HepG2 (cell line): ENCODE results near the gene ACAP3. TPM values are rescaled to one million over a fixed set of nuclear protein-coding genes. Genes with fewer than 3 reads are reported as not detected.

Experiments used
- ATF7-NPFF ChIP-seq: sonication (generic); formaldehyde crosslinking; IDR thresholded peaks from 2 replicates; pipeline ENCODE4 v1.8.1; 2023; ENCODE audit warnings: mild to moderate bottlenecking, low read depth, missing genetic modification reagents, moderate library complexity
- MXI1 ChIP-seq: IDR thresholded peaks from 3 replicates; pipeline ENCODE4 v1.6.1; 2012; ENCODE audit warnings: low read depth, low read length, inconsistent platforms, borderline replicate concordance
- PLSCR1 ChIP-seq: sonication (generic); formaldehyde crosslinking; IDR thresholded peaks from 2 replicates; pipeline ENCODE4 v1.5.0; 2020; ENCODE audit warnings: missing genetic modification reagents, mild to moderate bottlenecking, borderline replicate concordance
- SALL2 ChIP-seq: sonication (generic); formaldehyde crosslinking; IDR thresholded peaks from 2 replicates; pipeline ENCODE4 v1.8.1; 2023; ENCODE audit warnings: mild to moderate bottlenecking, missing genetic modification reagents, inconsistent platforms
- SAP130 ChIP-seq: IDR thresholded peaks from 2 replicates; pipeline ENCODE4 v1.6.1; 2016; ENCODE audit warnings: low read depth
- TAF1 ChIP-seq: sonication (generic); formaldehyde crosslinking; IDR thresholded peaks from 2 replicates; pipeline ENCODE4 v1.4.0; 2020; ENCODE audit warnings: missing genetic modification reagents
- TOPORS ChIP-seq: sonication (generic); formaldehyde crosslinking; IDR thresholded peaks from 2 replicates; pipeline ENCODE4 v1.8.0; 2023; ENCODE audit warnings: mild to moderate bottlenecking, missing genetic modification reagents
- U2AF1 ChIP-seq: fragments of 200-400 bp; formaldehyde crosslinking; optimal IDR thresholded peaks from 2 replicates; pipeline ENCODE3; 2017; ENCODE audit warnings: mild to moderate bottlenecking, low read depth, low read length
- XRCC5 ChIP-seq: fragments of 200-400 bp; formaldehyde crosslinking; optimal IDR thresholded peaks from 2 replicates; pipeline ENCODE3; 2017; ENCODE audit warnings: mild to moderate bottlenecking, low read length
- ZBTB20 ChIP-seq: sonication (generic); formaldehyde crosslinking; IDR thresholded peaks from 2 replicates; pipeline ENCODE4 v1.8.1; 2023; ENCODE audit warnings: missing genetic modification reagents, low read depth, mild to moderate bottlenecking, borderline replicate concordance
- ZBTB44 ChIP-seq: sonication (generic); formaldehyde crosslinking; IDR thresholded peaks from 2 replicates; pipeline ENCODE4 v1.4.0; 2020; ENCODE audit warnings: missing genetic modification reagents
- ZMYM3 ChIP-seq: sonication (generic); formaldehyde crosslinking; IDR thresholded peaks from 2 replicates; pipeline ENCODE4 v1.5.1; 2020; ENCODE audit warnings: mild to moderate bottlenecking, missing genetic modification reagents
- ZNF281 ChIP-seq: sonication (generic); formaldehyde crosslinking; IDR thresholded peaks from 2 replicates; pipeline ENCODE4 v1.4.0; 2020; ENCODE audit warnings: missing genetic modification reagents, borderline replicate concordance
- ZNF382 ChIP-seq: sonication (generic); formaldehyde crosslinking; IDR thresholded peaks from 2 replicates; pipeline ENCODE4 v1.5.0; 2020; ENCODE audit warnings: missing genetic modification reagents, mild to moderate bottlenecking, borderline replicate concordance
- ZNF709 ChIP-seq: sonication (generic); formaldehyde crosslinking; IDR thresholded peaks from 2 replicates; pipeline ENCODE4 v1.5.0; 2020; ENCODE audit warnings: mild to moderate bottlenecking, missing genetic modification reagents
- ZNF720 ChIP-seq: sonication (generic); formaldehyde crosslinking; IDR thresholded peaks from 2 replicates; pipeline ENCODE4 v1.4.0; 2020; ENCODE audit warnings: missing genetic modification reagents
- polyA plus RNA-seq, 8 experiments: library from polyadenylated mRNA; depleted of rRNA in 3 of 8; stranded (reverse) in 7 of 8; unstranded in 1 of 8; fragments of >200 nt; fragmentation: Illumina TruSeq in 4 of 8; extraction: Trizol in 4 of 8; gene quantifications; 2 replicates each; pipeline versions ENCODE4 v1.2.1 to v1.2.3, GENCODE V29; 2011 to 2016; ENCODE audit warnings: low read depth in 4 of 8, missing spikeins in 1 of 8, mixed read lengths in 1 of 8; ENCODE audit not compliant: insufficient read depth in 1 of 8
- total RNA-seq, 5 experiments: library from RNA; depleted of rRNA; stranded (reverse); fragments of >200 nt; fragmentation: Illumina TruSeq; extraction: Trizol; gene quantifications; 2 replicates each; pipeline ENCODE4 v1.2.3, GENCODE V29; 2016; ENCODE audit warnings: low read depth in 1 of 5
- TF ChIP-seq, protein P1 (sequence below): IDR thresholded peaks from 2 replicates; pipeline ENCODE4 v1.6.1; 2016; ENCODE audit warnings: control low read depth
- TF ChIP-seq, protein P2 (sequence below): sonication (generic); formaldehyde crosslinking; IDR thresholded peaks from 2 replicates; pipeline ENCODE4 v1.4.0; 2020; ENCODE audit warnings: missing genetic modification reagents
- TF ChIP-seq, protein P3 (sequence below): IDR thresholded peaks from 2 replicates; pipeline ENCODE4 v1.6.1; 2018; ENCODE audit warnings: missing genetic modification reagents

The ACAP3 gene
- total and polyA plus RNA-seq, 2 of the 13 experiments (the other 11 are each of a cell fraction or from before 2014, with no cell fraction given), result 29.4 to 50.8 TPM

- no peak for TF ChIP-seq U2AF1
- no peak for TF ChIP-seq ZBTB20 (CRISPR knock-in tag)
- TF ChIP-seq SAP130 (CRISPR knock-in tag), result peak; percentile 71; the same call in 1 of the 2 replicates
- peak; percentile 56; the same call in 1 of the 3 replicates for TF ChIP-seq MXI1
- TF ChIP-seq, protein P1, sequence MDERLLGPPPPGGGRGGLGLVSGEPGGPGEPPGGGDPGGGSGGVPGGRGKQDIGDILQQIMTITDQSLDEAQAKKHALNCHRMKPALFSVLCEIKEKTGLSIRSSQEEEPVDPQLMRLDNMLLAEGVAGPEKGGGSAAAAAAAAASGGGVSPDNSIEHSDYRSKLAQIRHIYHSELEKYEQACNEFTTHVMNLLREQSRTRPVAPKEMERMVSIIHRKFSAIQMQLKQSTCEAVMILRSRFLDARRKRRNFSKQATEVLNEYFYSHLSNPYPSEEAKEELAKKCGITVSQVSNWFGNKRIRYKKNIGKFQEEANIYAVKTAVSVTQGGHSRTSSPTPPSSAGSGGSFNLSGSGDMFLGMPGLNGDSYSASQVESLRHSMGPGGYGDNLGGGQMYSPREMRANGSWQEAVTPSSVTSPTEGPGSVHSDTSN (CRISPR knock-in tag), result no peak
- TF ChIP-seq SALL2 (CRISPR knock-in tag), result no peak
- no peak for TF ChIP-seq PLSCR1
- peak; percentile 80; the same call in 1 of the 2 replicates for TF ChIP-seq ZNF709
- TF ChIP-seq ATF7-NPFF (CRISPR knock-in tag), result peak; percentile 92
- TF ChIP-seq TAF1 (CRISPR knock-in tag), result peak; percentile 71
- no peak for TF ChIP-seq ZMYM3 (CRISPR knock-in tag)
- no peak for TF ChIP-seq ZNF382
- TF ChIP-seq, protein P2, sequence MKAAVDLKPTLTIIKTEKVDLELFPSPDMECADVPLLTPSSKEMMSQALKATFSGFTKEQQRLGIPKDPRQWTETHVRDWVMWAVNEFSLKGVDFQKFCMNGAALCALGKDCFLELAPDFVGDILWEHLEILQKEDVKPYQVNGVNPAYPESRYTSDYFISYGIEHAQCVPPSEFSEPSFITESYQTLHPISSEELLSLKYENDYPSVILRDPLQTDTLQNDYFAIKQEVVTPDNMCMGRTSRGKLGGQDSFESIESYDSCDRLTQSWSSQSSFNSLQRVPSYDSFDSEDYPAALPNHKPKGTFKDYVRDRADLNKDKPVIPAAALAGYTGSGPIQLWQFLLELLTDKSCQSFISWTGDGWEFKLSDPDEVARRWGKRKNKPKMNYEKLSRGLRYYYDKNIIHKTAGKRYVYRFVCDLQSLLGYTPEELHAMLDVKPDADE (CRISPR knock-in tag), result no peak; the same call in 1 of the 2 replicates
- TF ChIP-seq TOPORS (CRISPR knock-in tag), result peak; percentile 79
- TF ChIP-seq ZNF720, result no peak
- TF ChIP-seq, protein P3, sequence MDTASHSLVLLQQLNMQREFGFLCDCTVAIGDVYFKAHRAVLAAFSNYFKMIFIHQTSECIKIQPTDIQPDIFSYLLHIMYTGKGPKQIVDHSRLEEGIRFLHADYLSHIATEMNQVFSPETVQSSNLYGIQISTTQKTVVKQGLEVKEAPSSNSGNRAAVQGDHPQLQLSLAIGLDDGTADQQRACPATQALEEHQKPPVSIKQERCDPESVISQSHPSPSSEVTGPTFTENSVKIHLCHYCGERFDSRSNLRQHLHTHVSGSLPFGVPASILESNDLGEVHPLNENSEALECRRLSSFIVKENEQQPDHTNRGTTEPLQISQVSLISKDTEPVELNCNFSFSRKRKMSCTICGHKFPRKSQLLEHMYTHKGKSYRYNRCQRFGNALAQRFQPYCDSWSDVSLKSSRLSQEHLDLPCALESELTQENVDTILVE, result peak; percentile 95
- peak; percentile 89 for TF ChIP-seq ZNF281 (CRISPR knock-in tag)
- no peak for TF ChIP-seq XRCC5
- TF ChIP-seq ZBTB44 (CRISPR knock-in tag), result no peak
These were observed 34.0 kb downstream of the ACAP3 start, which contains the start of gene UBE2J2 (continued) for GRCh38 chr1:1273512-1274298.
